Measurements from ENCODE around the gene MAP10. TPM values are rescaled to one million over a fixed set of nuclear protein-coding genes. Genes with fewer than 3 reads are reported as not detected.

The MAP10 gene
- total RNA-seq, 4 donors from 2014 or later = 0.34 to 1.1 (median 1.1) TPM

- Histone ChIP-seq H3K27ac (no peak overlapping the region), H3K4me3 (no peak overlapping the region), H3K4me1 (peaks cover 0 to 16% (median 1%) of the 10 kb centered on the region in 3 donors), H3K36me3 (no peaks in the 10 kb centered on the region), H3K9me3 (no peaks in the 10 kb centered on the region), H3K27me3 (no peaks in the 10 kb centered on the region)
- no peak for DNase-seq
- intact Hi-C loops (cut with DNase I) = no loop called here
- TF ChIP-seq POLR2A (IDR thresholded peaks at IDR 0.05) (no peak), CTCF (IDR thresholded peaks at IDR 0.05) (no peak)
- 72 to 81% methylated on average over 6 to 7 of the region's 7 CpGs for WGBS, 2 donors
These were observed 16.9 kb upstream of the MAP10 start for GRCh38 chr1:232788235-232788872.

DNA sequence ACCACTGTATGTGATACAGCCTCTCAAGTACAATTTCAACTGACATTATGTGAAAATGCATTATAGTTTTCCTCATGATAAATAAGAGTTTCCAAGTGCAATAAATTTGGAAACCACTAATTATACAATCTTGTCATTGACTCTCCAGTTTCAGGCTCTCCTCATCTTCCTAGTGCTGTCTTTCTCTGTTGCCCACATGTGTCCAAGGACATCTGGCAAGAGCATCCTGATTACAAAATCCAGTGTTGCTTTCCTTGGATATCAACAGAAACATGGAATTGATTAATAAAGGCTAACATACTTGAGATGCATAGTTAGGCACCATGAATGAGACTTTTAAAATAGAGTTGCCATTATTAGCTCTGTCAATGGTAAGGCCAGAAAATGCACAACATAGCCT lies 15.6 kb upstream of the MAP10 start:
- no peaks in the 10 kb centered on the region for H3K36me3 ChIP-seq
- no peaks in the 10 kb centered on the region for H3K9me3 ChIP-seq
- TF ChIP-seq CTCF (IDR thresholded peaks at IDR 0.05) (no peak), POLR2A (IDR thresholded peaks at IDR 0.05) (no peak)
- intact Hi-C loops (cut with DNase I) = no loop called here
- no peaks in the 10 kb centered on the region for H3K27me3 ChIP-seq
- no peak for DNase-seq
- H3K4me3 ChIP-seq = no peak overlapping the region
- peaks cover 0 to 29% (median 5%) of the 10 kb centered on the region in 3 donors for H3K4me1 ChIP-seq
- no peak overlapping the region for H3K27ac ChIP-seq

DNA sequence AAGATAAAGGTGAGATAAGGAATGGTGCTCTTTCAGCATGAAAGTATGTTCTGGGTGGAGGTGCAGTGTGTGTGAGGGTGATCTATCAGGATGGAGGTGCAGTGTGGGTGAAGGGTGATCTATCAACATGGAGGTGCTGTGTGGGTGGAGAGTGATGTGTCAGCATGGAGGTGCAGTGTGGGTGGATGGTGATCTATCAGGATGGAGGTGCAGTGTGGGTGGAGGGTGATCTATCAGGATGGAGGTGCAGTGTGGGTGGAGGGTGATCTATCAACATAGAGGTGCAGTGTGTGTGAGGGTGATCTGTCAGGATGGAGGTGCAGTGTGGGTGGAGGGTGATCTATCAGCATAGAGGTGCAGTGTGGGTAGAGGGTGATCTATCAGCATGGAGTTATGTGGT lies 12.3 kb upstream of the MAP10 start:
- no peak for DNase-seq
- H3K36me3 ChIP-seq = no peaks in the 10 kb centered on the region
- H3K27me3 ChIP-seq = no peaks in the 10 kb centered on the region
- no peak overlapping the region for H3K27ac ChIP-seq
- H3K4me1 ChIP-seq = peaks cover 0 to 25% (median 5%) of the 10 kb centered on the region in 3 donors
- intact Hi-C loops (cut with DNase I) = no loop called here
- no peaks in the 10 kb centered on the region for H3K9me3 ChIP-seq
- TF ChIP-seq POLR2A (IDR thresholded peaks at IDR 0.05) (no peak), CTCF (IDR thresholded peaks at IDR 0.05) (no peak)
- no peak overlapping the region for H3K4me3 ChIP-seq

GRCh38 chr1:232793944-232794343 lies 11.3 kb upstream of the MAP10 start:
- H3K27me3 ChIP-seq = no peaks in the 10 kb centered on the region
- H3K9me3 ChIP-seq = no peaks in the 10 kb centered on the region
- H3K36me3 ChIP-seq = no peaks in the 10 kb centered on the region
- H3K4me1 ChIP-seq = peaks cover 0 to 25% (median 5%) of the 10 kb centered on the region in 3 donors
- H3K4me3 ChIP-seq = no peak overlapping the region
- 8% methylated on average over 3 of the region's 3 CpGs for WGBS, 2 donors
- intact Hi-C loops (cut with DNase I) = no loop called here
- no peak for DNase-seq
- H3K27ac ChIP-seq = peak overlapping the region in 2 of 4 donors; percentile 29 to 34
- TF ChIP-seq CTCF (IDR thresholded peaks at IDR 0.05) (peak in 5 of 6 experiments; percentile 6 to 41 (median 17)), POLR2A (IDR thresholded peaks at IDR 0.05) (no peak)

- WGBS, 2 donors = 75 to 79% methylated on average over 3 of the region's 3 CpGs
- DNase-seq = no peak
- Histone ChIP-seq H3K4me1 (peaks cover 0 to 25% (median 5%) of the 10 kb centered on the region in 3 donors), H3K36me3 (no peaks in the 10 kb centered on the region), H3K9me3 (no peaks in the 10 kb centered on the region), H3K27me3 (no peaks in the 10 kb centered on the region), H3K27ac (no peak overlapping the region), H3K4me3 (no peak overlapping the region)
- intact Hi-C loops (cut with DNase I) = no loop called here
- TF ChIP-seq CTCF (IDR thresholded peaks at IDR 0.05) (no peak), POLR2A (IDR thresholded peaks at IDR 0.05) (no peak)
These were observed 9.6 kb upstream of the MAP10 start for GRCh38 chr1:232795497-232796053.

All from esophagus squamous epithelium (tissue), 5 donors.